ENCODE results near the gene ZNF280A.

The ZNF280A gene

DNA sequence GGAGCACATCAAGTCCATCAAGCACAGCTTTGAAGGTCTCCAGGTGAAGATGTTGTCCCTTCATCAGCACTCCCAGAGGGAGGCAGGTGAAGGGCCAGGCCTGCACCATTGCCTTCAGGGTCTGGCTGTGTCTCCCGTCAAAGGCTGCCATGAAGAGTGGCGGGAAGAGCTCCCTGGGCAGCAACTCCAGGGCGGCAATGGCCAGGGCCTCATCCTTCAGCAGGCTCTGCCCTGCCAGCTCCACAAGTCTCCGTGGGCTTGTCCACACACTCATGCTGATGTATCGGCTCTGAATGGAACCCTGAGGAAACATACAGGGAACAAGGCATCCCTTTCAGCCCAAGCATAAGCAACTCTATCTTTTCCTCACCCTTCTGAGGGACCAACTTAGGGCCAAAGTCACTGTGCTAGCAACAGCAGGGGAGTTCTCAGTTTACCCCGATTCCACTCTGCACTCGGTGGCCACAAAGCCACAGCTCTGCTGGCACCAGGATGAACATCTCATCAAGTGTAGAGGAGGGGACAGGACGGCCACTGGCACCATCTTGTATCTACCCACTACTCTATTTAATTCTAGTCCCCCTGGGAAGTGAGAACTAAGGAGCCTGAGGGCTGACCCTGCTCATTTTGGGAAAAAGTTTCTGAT, 30.8 kb upstream of the ZNF280A start:
- H3K4me1 ChIP-seq (ENCODE audit: insufficient read depth, low read length) = no peaks in the 10 kb centered on the region
- H3K9ac ChIP-seq (ENCODE audit: low read depth, low read length) = no peak overlapping the region
- H3K36me3 ChIP-seq (ENCODE audit: insufficient read depth, low read length) = no peaks in the 10 kb centered on the region
- no peaks in the 10 kb centered on the region for H3K9me3 ChIP-seq (ENCODE audit: control insufficient read depth, insufficient read depth, low read length)

DNA sequence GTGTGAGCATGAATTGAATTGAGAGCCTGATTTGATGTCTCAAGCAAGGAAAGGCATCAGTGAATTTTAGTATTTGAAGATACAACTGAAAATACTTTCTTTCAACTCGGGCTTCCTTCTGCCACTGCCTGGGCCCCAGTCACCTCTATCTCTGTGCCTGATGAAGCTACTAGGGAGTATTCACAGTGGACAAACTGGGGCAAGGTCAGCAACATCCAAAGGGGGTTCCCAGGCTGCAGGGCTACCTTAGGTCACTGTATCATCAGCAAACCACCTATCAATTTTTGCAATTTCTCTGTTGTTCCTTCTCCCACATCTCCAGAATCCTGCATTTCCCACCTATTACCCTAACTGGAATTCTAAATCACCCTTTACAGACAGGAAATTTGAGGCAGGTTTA, 28.8 kb upstream of the ZNF280A start:
- Histone ChIP-seq H3K9ac (ENCODE audit: low read depth, low read length) (no peak overlapping the region), H3K36me3 (ENCODE audit: insufficient read depth, low read length) (no peaks in the 10 kb centered on the region), H3K9me3 (ENCODE audit: control insufficient read depth, insufficient read depth, low read length) (no peaks in the 10 kb centered on the region), H3K4me1 (ENCODE audit: insufficient read depth, low read length) (no peaks in the 10 kb centered on the region)

DNA sequence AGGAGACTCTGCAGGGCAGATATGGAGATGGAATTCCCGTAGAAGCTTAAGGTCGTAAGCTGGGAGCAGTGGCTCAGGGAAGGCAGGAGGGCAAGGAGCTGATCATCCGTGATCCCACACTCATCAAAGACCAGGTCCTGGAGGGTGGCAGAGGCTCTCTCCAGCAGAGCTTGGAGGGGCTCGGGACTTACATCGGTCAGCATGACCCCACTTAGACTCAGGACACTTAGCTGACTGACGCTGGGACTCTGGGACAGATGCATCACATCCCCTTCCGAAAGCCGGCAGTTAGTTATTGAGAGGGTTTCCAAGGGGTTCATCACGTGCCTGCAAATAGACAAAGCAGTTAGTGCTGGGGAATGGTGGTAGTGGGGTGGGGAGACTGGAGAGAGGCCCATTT, 28.2 kb upstream of the ZNF280A start:
- no peaks in the 10 kb centered on the region for H3K4me1 ChIP-seq (ENCODE audit: insufficient read depth, low read length)
- no peaks in the 10 kb centered on the region for H3K9me3 ChIP-seq (ENCODE audit: control insufficient read depth, insufficient read depth, low read length)
- H3K9ac ChIP-seq (ENCODE audit: low read depth, low read length) = no peak overlapping the region
- H3K36me3 ChIP-seq (ENCODE audit: insufficient read depth, low read length) = no peaks in the 10 kb centered on the region

DNA sequence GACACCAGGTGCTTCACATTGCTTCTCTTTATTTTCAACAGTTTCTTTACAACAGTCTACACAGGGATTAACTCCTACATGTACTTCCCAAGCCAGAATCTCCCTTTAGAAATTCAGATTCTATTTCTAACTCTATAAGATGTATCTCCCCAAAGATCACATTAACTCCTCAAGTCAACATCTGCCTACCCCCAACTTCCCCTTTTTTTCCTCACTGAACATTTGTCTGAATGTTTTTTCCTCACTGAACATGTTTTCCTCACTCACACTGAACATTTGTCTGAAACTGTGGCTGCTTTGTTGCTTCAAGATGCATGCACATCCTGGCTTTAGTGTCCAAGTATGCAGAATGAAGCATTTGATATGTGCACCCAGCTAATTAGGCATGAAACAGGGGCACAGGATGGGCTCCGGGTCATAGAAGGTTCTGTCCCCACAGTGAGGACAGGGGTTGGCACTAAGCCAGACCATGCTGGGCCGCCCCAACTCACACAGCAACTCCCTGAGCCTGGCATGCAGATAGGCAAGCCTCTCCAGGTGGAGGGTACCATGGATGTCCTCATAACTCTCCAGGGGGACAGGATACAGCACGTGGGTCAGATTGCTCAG, 27.7 kb upstream of the ZNF280A start:
- no peaks in the 10 kb centered on the region for H3K4me1 ChIP-seq (ENCODE audit: insufficient read depth, low read length)
- H3K9me3 ChIP-seq (ENCODE audit: control insufficient read depth, insufficient read depth, low read length) = no peaks in the 10 kb centered on the region
- H3K36me3 ChIP-seq (ENCODE audit: insufficient read depth, low read length) = no peaks in the 10 kb centered on the region
- no peak overlapping the region for H3K9ac ChIP-seq (ENCODE audit: low read depth, low read length)

DNA sequence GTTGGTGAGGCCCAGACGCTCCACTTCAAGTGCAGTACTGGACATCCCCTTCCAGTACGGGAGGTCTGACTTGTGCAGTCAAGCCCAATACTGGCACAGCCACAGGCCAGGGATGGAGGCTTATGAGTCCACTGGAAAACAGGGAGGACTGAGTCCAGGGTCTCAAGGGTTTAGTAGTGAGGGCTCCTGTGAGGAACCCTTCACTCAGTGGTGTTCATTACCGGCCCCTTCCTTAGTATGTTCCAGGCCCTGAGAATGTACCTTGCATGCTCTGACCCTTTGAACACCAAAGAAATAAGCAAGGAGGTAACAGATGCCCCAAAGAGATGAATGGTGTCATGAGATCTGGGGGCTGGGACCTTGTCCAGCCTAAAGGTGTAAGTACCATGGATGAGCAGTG, 27.2 kb upstream of the ZNF280A start:
- no peak overlapping the region for H3K9ac ChIP-seq (ENCODE audit: low read depth, low read length)
- no peaks in the 10 kb centered on the region for H3K36me3 ChIP-seq (ENCODE audit: insufficient read depth, low read length)
- no peaks in the 10 kb centered on the region for H3K9me3 ChIP-seq (ENCODE audit: control insufficient read depth, insufficient read depth, low read length)
- no peaks in the 10 kb centered on the region for H3K4me1 ChIP-seq (ENCODE audit: insufficient read depth, low read length)

DNA sequence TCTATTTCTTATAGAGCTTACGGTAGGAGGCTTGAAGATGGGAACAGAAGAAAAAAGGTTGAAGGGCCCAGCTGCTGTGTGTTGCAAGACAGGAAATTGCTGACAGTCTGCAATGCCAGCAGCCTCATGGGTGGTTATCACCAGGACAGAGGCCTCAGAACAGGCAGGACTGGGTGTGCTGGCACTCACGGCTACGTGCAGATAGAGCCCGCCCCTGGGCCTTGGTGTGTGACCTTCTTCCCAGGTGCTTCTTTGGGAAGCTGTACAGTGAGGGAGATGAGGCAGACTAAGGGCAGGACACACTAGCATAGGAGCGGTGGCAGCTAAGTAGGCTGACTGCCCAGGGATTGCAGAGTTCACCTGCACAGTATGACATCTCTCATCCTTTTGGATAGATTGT, 26.4 kb upstream of the ZNF280A start:
- no peaks in the 10 kb centered on the region for H3K9me3 ChIP-seq (ENCODE audit: control insufficient read depth, insufficient read depth, low read length)
- H3K4me1 ChIP-seq (ENCODE audit: insufficient read depth, low read length) = no peaks in the 10 kb centered on the region
- H3K9ac ChIP-seq (ENCODE audit: low read depth, low read length) = no peak overlapping the region
- H3K36me3 ChIP-seq (ENCODE audit: insufficient read depth, low read length) = no peaks in the 10 kb centered on the region

DNA sequence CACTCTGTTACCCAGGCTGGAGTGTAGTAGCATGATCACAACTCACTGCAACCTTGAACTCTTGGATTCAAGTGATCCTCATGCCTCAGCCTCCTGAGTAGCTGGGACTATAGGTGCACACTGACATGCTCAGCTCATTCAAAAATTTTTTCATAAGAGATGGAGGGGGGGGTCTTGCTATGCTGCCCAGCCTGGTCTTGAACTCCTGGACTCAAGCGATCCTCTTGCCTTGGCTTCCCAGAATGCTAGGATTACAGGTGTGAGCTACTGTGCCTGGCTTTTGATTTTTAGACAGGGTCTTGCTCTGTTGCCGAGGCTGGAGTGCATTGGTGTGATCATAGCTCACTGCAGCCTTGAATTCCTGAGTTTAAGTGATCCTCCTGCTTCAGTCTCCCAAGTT, 25.0 kb upstream of the ZNF280A start:
- Histone ChIP-seq H3K9ac (ENCODE audit: low read depth, low read length) (no peak overlapping the region), H3K36me3 (ENCODE audit: insufficient read depth, low read length) (no peaks in the 10 kb centered on the region), H3K9me3 (ENCODE audit: control insufficient read depth, insufficient read depth, low read length) (no peaks in the 10 kb centered on the region), H3K4me1 (ENCODE audit: insufficient read depth, low read length) (no peaks in the 10 kb centered on the region)

DNA sequence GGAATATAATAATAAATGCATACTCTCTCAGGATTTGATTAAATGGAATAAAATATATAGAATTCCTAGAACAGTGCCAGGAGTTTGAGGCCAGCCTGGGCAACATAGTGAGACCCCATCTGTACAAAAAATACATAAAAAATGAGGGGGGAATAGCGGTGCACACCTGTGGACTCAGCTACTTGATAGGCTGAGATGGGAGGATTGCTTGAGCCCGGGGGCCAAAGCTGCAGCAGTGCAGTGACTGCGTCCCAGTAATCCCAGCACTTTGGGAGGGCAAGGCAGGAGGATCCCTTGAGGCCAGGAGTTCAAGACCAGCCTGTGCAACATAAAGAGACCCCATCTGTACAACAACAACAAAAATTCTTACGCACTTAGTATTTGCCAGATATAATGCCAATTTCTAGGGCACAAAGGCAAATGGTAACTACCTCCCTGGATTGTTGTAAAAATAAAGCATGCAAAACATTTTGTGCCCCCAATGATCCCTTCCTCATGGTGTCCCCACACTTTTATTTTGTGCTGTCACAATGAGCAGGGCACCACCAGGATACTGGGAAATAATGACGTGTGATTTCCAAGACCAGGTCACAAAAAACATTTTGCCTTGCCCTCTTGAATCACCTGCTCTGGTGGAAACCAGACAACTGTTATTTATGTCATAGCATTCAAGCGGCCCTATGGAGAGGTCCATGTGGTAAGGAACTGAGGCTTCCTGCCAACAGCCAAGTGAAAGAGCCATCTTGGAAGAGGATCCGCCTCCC, 18.3 kb upstream of the ZNF280A start:
- Histone ChIP-seq H3K9me3 (ENCODE audit: control insufficient read depth, insufficient read depth, low read length) (no peaks in the 10 kb centered on the region), H3K9ac (ENCODE audit: low read depth, low read length) (no peak overlapping the region), H3K4me1 (ENCODE audit: insufficient read depth, low read length) (no peaks in the 10 kb centered on the region), H3K36me3 (ENCODE audit: insufficient read depth, low read length) (no peaks in the 10 kb centered on the region)

DNA sequence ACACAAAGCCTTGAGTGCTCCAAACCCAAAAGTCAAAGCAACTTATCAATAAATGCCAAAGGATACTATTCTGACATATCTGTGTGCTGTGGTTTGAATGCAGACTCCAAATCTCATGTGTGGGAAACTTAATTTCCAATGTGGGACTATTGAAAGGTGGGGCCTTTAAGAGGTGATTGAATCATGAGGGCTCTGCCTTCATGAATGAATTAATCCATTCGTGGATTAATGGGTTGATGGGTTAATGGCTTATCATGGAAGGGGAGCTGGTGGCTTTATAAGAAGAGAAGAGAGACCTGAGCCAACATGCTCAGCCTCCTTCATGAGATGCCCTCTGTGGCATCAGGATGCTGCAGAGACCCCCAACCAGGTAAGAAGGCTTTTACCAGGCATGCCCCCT, 16.8 kb upstream of the ZNF280A start:
- Histone ChIP-seq H3K9ac (ENCODE audit: low read depth, low read length) (no peak overlapping the region), H3K4me1 (ENCODE audit: insufficient read depth, low read length) (no peaks in the 10 kb centered on the region), H3K36me3 (ENCODE audit: insufficient read depth, low read length) (no peaks in the 10 kb centered on the region), H3K9me3 (ENCODE audit: control insufficient read depth, insufficient read depth, low read length) (no peaks in the 10 kb centered on the region)

DNA sequence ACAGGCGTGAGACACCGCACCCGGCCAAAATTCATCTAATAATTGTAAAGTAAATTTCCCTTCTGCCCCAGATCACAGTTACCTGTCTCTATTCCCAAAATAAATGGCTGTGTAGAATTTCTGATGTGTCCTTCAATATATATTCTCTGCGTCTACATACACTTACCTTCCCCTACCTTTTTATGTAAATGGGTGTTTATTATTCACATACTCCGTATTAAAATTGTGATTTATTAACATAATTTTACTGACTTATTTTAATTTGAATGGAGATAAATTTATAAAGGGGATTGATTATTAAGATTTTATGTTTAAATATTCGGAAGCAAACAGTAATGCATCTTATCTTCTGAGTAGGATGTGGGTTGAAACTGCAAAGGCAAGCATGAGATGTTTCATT, 16.4 kb upstream of the ZNF280A start:
- Histone ChIP-seq H3K9ac (ENCODE audit: low read depth, low read length) (no peak overlapping the region), H3K36me3 (ENCODE audit: insufficient read depth, low read length) (no peaks in the 10 kb centered on the region), H3K4me1 (ENCODE audit: insufficient read depth, low read length) (no peaks in the 10 kb centered on the region), H3K9me3 (ENCODE audit: control insufficient read depth, insufficient read depth, low read length) (no peaks in the 10 kb centered on the region)

DNA sequence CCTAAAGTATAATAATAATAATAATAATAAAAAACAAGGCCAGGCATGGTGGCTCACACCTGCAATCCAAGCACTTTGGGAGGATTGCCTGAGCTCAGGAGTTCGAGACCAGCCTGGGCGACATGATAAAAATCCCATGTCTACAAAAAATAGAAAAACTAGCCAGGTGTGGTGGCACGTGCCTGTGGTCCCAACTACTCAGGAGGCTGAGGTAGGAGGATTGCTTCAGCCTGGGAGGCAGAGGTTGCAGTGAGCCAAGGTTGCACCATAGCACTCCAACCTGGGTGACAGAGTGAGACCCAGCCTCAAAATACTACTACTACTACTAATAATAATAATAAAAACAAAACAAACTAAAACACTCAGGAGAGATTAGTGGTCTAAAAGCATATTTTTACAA, 15.6 kb upstream of the ZNF280A start:
- H3K9me3 ChIP-seq (ENCODE audit: control insufficient read depth, insufficient read depth, low read length) = no peaks in the 10 kb centered on the region
- no peaks in the 10 kb centered on the region for H3K36me3 ChIP-seq (ENCODE audit: insufficient read depth, low read length)
- H3K9ac ChIP-seq (ENCODE audit: low read depth, low read length) = no peak overlapping the region
- H3K4me1 ChIP-seq (ENCODE audit: insufficient read depth, low read length) = no peaks in the 10 kb centered on the region

DNA sequence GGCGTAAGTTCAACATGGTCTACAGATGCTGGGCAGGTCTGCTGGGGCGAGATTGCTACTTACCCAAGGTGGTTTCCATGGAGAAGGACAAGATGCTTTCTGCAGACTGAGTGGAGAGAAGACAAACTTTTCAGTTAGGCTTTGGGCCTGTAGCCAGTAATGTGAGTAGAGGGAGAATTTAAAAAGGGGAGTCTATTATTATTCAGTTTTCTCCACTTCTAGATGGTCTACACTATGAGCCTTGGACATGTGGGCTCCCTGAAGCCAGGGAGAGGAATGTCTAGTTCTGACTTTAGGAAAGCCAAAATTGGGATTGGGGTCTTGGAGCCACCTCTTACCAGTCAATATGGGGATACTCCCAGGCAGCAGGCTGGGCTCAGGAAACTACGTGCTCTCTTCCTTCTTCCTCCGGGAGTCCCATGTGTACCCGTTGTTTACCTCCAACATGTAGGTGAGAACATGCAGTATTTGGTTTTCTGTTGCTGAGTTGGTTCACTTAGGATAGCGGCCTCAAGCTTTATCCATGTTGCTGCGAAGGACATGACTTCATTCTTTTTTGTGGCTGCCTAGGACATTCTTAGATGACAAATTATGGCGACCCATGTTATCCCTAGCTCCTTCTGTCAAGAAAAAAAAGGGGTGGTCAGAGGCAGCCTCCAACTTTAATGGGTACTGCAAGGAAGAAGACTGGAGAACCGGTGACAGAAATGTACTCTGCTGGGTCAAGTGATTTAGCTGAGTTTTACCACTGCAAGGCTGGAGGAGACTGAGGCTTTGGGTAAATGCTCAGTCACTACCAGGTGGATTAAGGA, 14.7 kb upstream of the ZNF280A start:
- Histone ChIP-seq H3K9me3 (ENCODE audit: control insufficient read depth, insufficient read depth, low read length) (no peaks in the 10 kb centered on the region), H3K36me3 (ENCODE audit: insufficient read depth, low read length) (no peaks in the 10 kb centered on the region), H3K9ac (ENCODE audit: low read depth, low read length) (no peak overlapping the region), H3K4me1 (ENCODE audit: insufficient read depth, low read length) (no peaks in the 10 kb centered on the region)

DNA sequence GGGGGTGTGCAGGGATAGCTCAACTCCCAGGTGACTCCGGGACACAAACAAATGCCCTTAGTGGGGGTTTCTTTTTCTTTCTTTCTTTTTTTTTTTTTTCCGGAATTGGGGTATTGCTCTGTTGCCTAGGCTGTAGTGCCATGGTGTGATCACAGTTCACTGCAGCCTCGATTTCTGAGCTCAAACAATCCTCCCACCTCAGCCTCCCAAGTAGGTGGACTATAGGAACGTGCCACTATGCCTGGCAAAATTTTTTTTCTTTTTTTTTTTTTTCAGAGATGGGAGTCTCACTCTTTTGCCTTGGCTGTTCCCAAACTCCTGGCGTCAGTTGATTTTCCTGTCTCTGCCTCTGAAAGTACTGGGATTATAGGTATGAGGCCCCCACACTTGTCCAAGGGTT, 13.8 kb upstream of the ZNF280A start:
- Histone ChIP-seq H3K9ac (ENCODE audit: low read depth, low read length) (no peak overlapping the region), H3K9me3 (ENCODE audit: control insufficient read depth, insufficient read depth, low read length) (no peaks in the 10 kb centered on the region), H3K4me1 (ENCODE audit: insufficient read depth, low read length) (no peaks in the 10 kb centered on the region), H3K36me3 (ENCODE audit: insufficient read depth, low read length) (no peaks in the 10 kb centered on the region)

DNA sequence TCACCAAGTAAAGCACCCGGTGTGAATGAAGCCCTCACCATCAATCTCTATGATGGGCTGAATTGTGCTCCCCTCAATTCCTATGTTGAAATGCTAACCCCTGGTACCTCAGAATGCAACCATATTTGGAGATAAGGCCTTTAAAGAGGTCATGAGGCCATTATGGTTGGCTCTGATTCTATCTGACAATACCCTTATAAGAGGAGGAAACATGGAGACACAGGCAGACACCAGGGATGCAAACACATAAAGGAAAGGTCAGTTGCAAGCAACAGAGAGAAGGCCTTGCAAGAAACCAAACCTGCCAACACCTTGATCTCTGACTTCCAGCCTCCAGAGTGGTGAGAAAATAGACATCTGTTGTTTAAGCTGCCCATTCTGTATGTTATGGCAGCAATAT, 13.3 kb upstream of the ZNF280A start:
- Histone ChIP-seq H3K36me3 (ENCODE audit: insufficient read depth, low read length) (no peaks in the 10 kb centered on the region), H3K4me1 (ENCODE audit: insufficient read depth, low read length) (no peaks in the 10 kb centered on the region), H3K9me3 (ENCODE audit: control insufficient read depth, insufficient read depth, low read length) (no peaks in the 10 kb centered on the region), H3K9ac (ENCODE audit: low read depth, low read length) (no peak overlapping the region)
